ENCODE data around the gene A2M.

Gene A2M

GRCh38 chr12:9068600-9068999, 47.1 kb downstream of the A2M start:
- no peak overlapping the region for H3K4me3 ChIP-seq (replicated peaks; ENCODE audit: low read depth, low read length)
- no peak for TF ChIP-seq CTCF (IDR thresholded peaks at IDR 0.05; ENCODE audit: low read depth, low read length, missing control alignments)
- no peak for DNase-seq (ENCODE audit: extremely low read depth, low read depth)

GRCh38 chr12:9068086-9068485, 47.6 kb downstream of the A2M start:
- no peak overlapping the region for H3K4me3 ChIP-seq (replicated peaks; ENCODE audit: low read depth, low read length)
- TF ChIP-seq CTCF (IDR thresholded peaks at IDR 0.05; ENCODE audit: low read depth, low read length, missing control alignments): no peak
- DNase-seq (ENCODE audit: extremely low read depth, low read depth): no peak

- no peak for DNase-seq (ENCODE audit: extremely low read depth, low read depth)
- H3K4me3 ChIP-seq (replicated peaks; ENCODE audit: low read depth, low read length): no peak overlapping the region
- no peak for TF ChIP-seq CTCF (IDR thresholded peaks at IDR 0.05; ENCODE audit: low read depth, low read length, missing control alignments)
Observed at GRCh38 chr12:9066755-9067423, 48.8 kb downstream of the A2M start.

GRCh38 chr12:9066183-9066623, 49.5 kb downstream of the A2M start:
- no peak for TF ChIP-seq CTCF (IDR thresholded peaks at IDR 0.05; ENCODE audit: low read depth, low read length, missing control alignments)
- H3K4me3 ChIP-seq (replicated peaks; ENCODE audit: low read depth, low read length): no peak overlapping the region
- DNase-seq (ENCODE audit: extremely low read depth, low read depth): no peak

- no peak for TF ChIP-seq CTCF (IDR thresholded peaks at IDR 0.05; ENCODE audit: low read depth, low read length, missing control alignments)
- DNase-seq (ENCODE audit: extremely low read depth, low read depth): no peak
- H3K4me3 ChIP-seq (replicated peaks; ENCODE audit: low read depth, low read length): no peak overlapping the region
Observed at GRCh38 chr12:9065607-9065856, 50.2 kb downstream of the A2M start.

- no peak for TF ChIP-seq CTCF (IDR thresholded peaks at IDR 0.05; ENCODE audit: low read depth, low read length, missing control alignments)
- H3K4me3 ChIP-seq (replicated peaks; ENCODE audit: low read depth, low read length): peak overlapping the region; percentile 51
- DNase-seq (ENCODE audit: extremely low read depth, low read depth): no peak
Observed at GRCh38 chr12:9064815-9065606, 50.7 kb downstream of the A2M start.
